T-cell (primary cell): ENCODE data around the gene TMEM196. TPM values are rescaled to one million over a fixed set of nuclear protein-coding genes. Genes with fewer than 3 reads are reported as not detected.

Experiments used
- ATAC-seq, 4 experiments: fragments of 200-7000 bp in 3 of 4; fragments of 150-1000 bp in 1 of 4; cut with Tn5 transposase; replicated peaks in 1 of 4; 1 replicate in 3 of 4; 2 replicates in 1 of 4; pipeline ENCODE4 v1.10.0; 2021; ENCODE audit warnings: moderate library complexity in 3 of 4, mild to moderate bottlenecking in 2 of 4, moderate number of reproducible peaks in 1 of 4
- CTCF ChIA-PET, 2 donors: fragments of 300-600 bp; sonication (Branson Sonifier 250); formaldehyde crosslinking; loops; one replicate each; lab custom pipeline; 2022; ENCODE audit warnings: antibody characterized with exemption in 2 of 2; lab: Charles Lee
- POLR2A ChIA-PET, 2 donors: fragments of 300-600 bp; sonication (Branson Sonifier 250); formaldehyde crosslinking; loops; one replicate each; lab custom pipeline; 2022; ENCODE audit warnings: antibody characterized with exemption in 2 of 2; lab: Charles Lee
- DNase-seq, 35 experiments: peaks; one replicate each; pipeline versions ENCODE4 v3.0.0 to v3.0.0-alpha.2; 2013 to 2023
- H3K27ac ChIP-seq: one replicate; pipeline ENCODE4 v1.5.1; 2013; ENCODE audit warnings: low read length
- H3K27me3 ChIP-seq, 2 experiments: replicated peaks in 1 of 2; 1 replicate in 1 of 2; 2 replicates in 1 of 2; pipeline versions ENCODE4 v1.6.1 to v1.7.0; 2013; ENCODE audit warnings: low read length in 1 of 2, mixed read lengths in 1 of 2; ENCODE audit not compliant: control insufficient read depth in 2 of 2, insufficient read depth in 2 of 2; ENCODE audit errors: extremely low read depth in 1 of 2
- H3K36me3 ChIP-seq, 2 donors: 1 replicate in 1 of 2; 2 replicates in 1 of 2; pipeline versions ENCODE4 v1.6.1 to v1.7.0; 2013; ENCODE audit warnings: low read length in 1 of 2; ENCODE audit not compliant: control insufficient read depth in 2 of 2, insufficient read depth in 1 of 2; ENCODE audit errors: extremely low read depth in 1 of 2
- H3K4me1 ChIP-seq, 2 experiments: 1 replicate in 1 of 2; 2 replicates in 1 of 2; pipeline versions ENCODE4 v1.6.1 to v1.7.0; 2013; ENCODE audit warnings: low read length in 2 of 2, mixed read lengths in 1 of 2; ENCODE audit not compliant: insufficient read depth in 2 of 2, control insufficient read depth in 1 of 2; ENCODE audit errors: extremely low read depth in 1 of 2
- H3K4me3 ChIP-seq, 2 donors: 1 replicate in 1 of 2; 2 replicates in 1 of 2; pipeline versions ENCODE4 v1.5.1 to v1.7.0; 2013; ENCODE audit warnings: mild to moderate bottlenecking in 2 of 2, low read length in 1 of 2, moderate library complexity in 1 of 2; ENCODE audit not compliant: control insufficient read depth in 1 of 2; ENCODE audit errors: extremely low read depth in 1 of 2
- H3K9me3 ChIP-seq: 2 replicates; pipeline ENCODE4 v1.7.0; 2013
- H3K27ac Mint-ChIP-seq, 2 donors: one replicate each; pipeline ENCODE4 v1.8.0; 2020 to 2021; ENCODE audit warnings: mild to moderate bottlenecking in 2 of 2, mixed read lengths in 2 of 2
- H3K27me3 Mint-ChIP-seq, 2 donors: one replicate each; pipeline ENCODE4 v1.8.0; 2021 to 2022; ENCODE audit warnings: mixed read lengths in 2 of 2
- H3K36me3 Mint-ChIP-seq: one replicate; pipeline ENCODE4 v1.8.0; 2021; ENCODE audit warnings: mixed read lengths
- H3K4me1 Mint-ChIP-seq, 3 donors: one replicate each; pipeline ENCODE4 v1.8.0; 2020 to 2022; ENCODE audit warnings: mixed read lengths in 3 of 3, mild to moderate bottlenecking in 1 of 3
- H3K4me3 Mint-ChIP-seq, 3 donors: one replicate each; pipeline ENCODE4 v1.8.0; 2020 to 2022; ENCODE audit warnings: mild to moderate bottlenecking in 3 of 3, mixed read lengths in 3 of 3, moderate library complexity in 3 of 3
- H3K9me3 Mint-ChIP-seq, 3 donors: one replicate each; pipeline ENCODE4 v1.8.0; 2020 to 2022; ENCODE audit warnings: mixed read lengths in 3 of 3
- WGBS: methylation state at CpG from one replicate; pipeline ENCODE4 v1.1.5; 2013; ENCODE audit warnings: missing lambda C conversion rate; ENCODE audit not compliant: insufficient coverage; 5-methylcytosine and 5-hydroxymethylcytosine counted together
- total RNA-seq, 35 experiments: library from RNA in 6 of 35; stranded (reverse) in 6 of 35; fragments of 120-200 nt in 1 of 35; gene quantifications; one replicate each; pipeline versions ENCODE4 v1.2.1 to v1.2.4 and lab custom pipeline; 2013 to 2026

The TMEM196 gene
- total RNA-seq, 5 donors from 2014 or later (not counting 1 experiment from before 2014, with no cell fraction given): not detected

- Histone ChIP-seq H3K4me3 (no peak overlapping the region), H3K9me3 (no peaks in the 10 kb centered on the region), H3K27me3 (no peaks in the 10 kb centered on the region), H3K4me1 (no peaks in the 10 kb centered on the region), H3K27ac (no peak overlapping the region), H3K36me3 (no peaks in the 10 kb centered on the region)
- Mint-ChIP-seq H3K9me3 (no peaks in the 10 kb centered on the region), H3K4me3 (no peak overlapping the region), H3K4me1 (no peaks in the 10 kb centered on the region), H3K36me3 (no peaks in the 10 kb centered on the region), H3K27ac (no peak overlapping the region), H3K27me3 (peaks cover 0 to 11% of the 10 kb centered on the region in 2 donors)
- DNase-seq (no peak), ATAC-seq (no peak)
- 60% methylated on average over 1 of the region's 3 CpGs for WGBS
- ChIA-PET CTCF (interaction anchor here (0.6 to 1.8 kb wide), 5 partner anchors 39 to 1611 kb away, joined by 3 to 7 read pairs (median 4); no protein-coding TSS in a partner anchor), POLR2A (interaction anchor here in 1 of 2 donors (0.6 kb wide), 1 partner anchor 91 kb away, joined by 3 read pairs; no protein-coding TSS in a partner anchor)
Measured at GRCh38 chr7:19752020-19752419, 21.4 kb downstream of the TMEM196 start.

- H3K9me3 Mint-ChIP-seq: no peaks in the 10 kb centered on the region
- POLR2A ChIA-PET: no interaction called here
- ATAC-seq: no peak
Measured at GRCh38 chr7:19749658-19750057, 23.8 kb downstream of the TMEM196 start.

GRCh38 chr7:19747740-19748339 is 25.6 kb downstream of the TMEM196 start:
- no peak for ATAC-seq

More at GRCh38 chr7:19749658-19750057, 23.8 kb downstream of the TMEM196 start:
- no peak for DNase-seq
- no peak overlapping the region for H3K27ac Mint-ChIP-seq
- Histone ChIP-seq H3K9me3 (no peaks in the 10 kb centered on the region), H3K4me3 (no peak overlapping the region), H3K4me1 (no peaks in the 10 kb centered on the region), H3K27me3 (no peaks in the 10 kb centered on the region), H3K36me3 (no peaks in the 10 kb centered on the region), H3K27ac (no peak overlapping the region)
- H3K36me3 Mint-ChIP-seq: no peaks in the 10 kb centered on the region
- WGBS: 60% methylated on average over 1 of the region's 4 CpGs
- H3K27me3 Mint-ChIP-seq: peaks cover 4 to 10% of the 10 kb centered on the region in 2 donors
- no peaks in the 10 kb centered on the region for H3K4me1 Mint-ChIP-seq
- H3K4me3 Mint-ChIP-seq: no peak overlapping the region
- CTCF ChIA-PET: no interaction called here

GRCh38 chr7:19744075-19744474 is 29.3 kb downstream of the TMEM196 start:
- Histone ChIP-seq H3K9me3 (no peaks in the 10 kb centered on the region), H3K27ac (no peak overlapping the region), H3K4me3 (no peak overlapping the region), H3K4me1 (no peaks in the 10 kb centered on the region), H3K36me3 (no peaks in the 10 kb centered on the region), H3K27me3 (no peaks in the 10 kb centered on the region)
- ChIA-PET CTCF (interaction anchor here (1.1 to 2.0 kb wide), 3 partner anchors 12 to 854 kb away, joined by 3 to 5 read pairs (median 5); no protein-coding TSS in a partner anchor), POLR2A (no interaction called here)
- Mint-ChIP-seq H3K36me3 (no peaks in the 10 kb centered on the region), H3K27me3 (peaks cover 4 to 10% of the 10 kb centered on the region in 2 donors), H3K4me1 (no peaks in the 10 kb centered on the region), H3K27ac (no peak overlapping the region), H3K9me3 (no peaks in the 10 kb centered on the region), H3K4me3 (no peak overlapping the region)
- no CpG with 5 or more reads among the region's 1 CpG for WGBS
- ATAC-seq (no peak), DNase-seq (no peak)

More at GRCh38 chr7:19747740-19748339, 25.6 kb downstream of the TMEM196 start:
- WGBS: no CpG with 5 or more reads among the region's 4 CpGs
- CTCF ChIA-PET: interaction anchor here (0.6 to 2.0 kb wide), 17 partner anchors 8 to 1383 kb away, joined by 3 to 22 read pairs (median 5); no protein-coding TSS in a partner anchor
- no peaks in the 10 kb centered on the region for H3K9me3 ChIP-seq
- no peaks in the 10 kb centered on the region for H3K36me3 ChIP-seq
- no peaks in the 10 kb centered on the region for H3K36me3 Mint-ChIP-seq
- DNase-seq: peak in 1 of 35 experiments; percentile 19
- peaks cover 4 to 10% of the 10 kb centered on the region in 2 donors for H3K27me3 Mint-ChIP-seq
- no peaks in the 10 kb centered on the region for H3K4me1 ChIP-seq
- no peak overlapping the region for H3K4me3 Mint-ChIP-seq
- POLR2A ChIA-PET: interaction anchor here in 1 of 2 donors (0.6 kb wide), 1 partner anchor 68 kb away, joined by 3 read pairs; no protein-coding TSS in a partner anchor
- H3K4me1 Mint-ChIP-seq: no peaks in the 10 kb centered on the region
- H3K9me3 Mint-ChIP-seq: no peaks in the 10 kb centered on the region
- no peak overlapping the region for H3K27ac ChIP-seq
- no peaks in the 10 kb centered on the region for H3K27me3 ChIP-seq
- H3K27ac Mint-ChIP-seq: no peak overlapping the region
- no peak overlapping the region for H3K4me3 ChIP-seq

- H3K27me3 ChIP-seq: no peaks in the 10 kb centered on the region
- H3K36me3 Mint-ChIP-seq: no peaks in the 10 kb centered on the region
- no peak overlapping the region for H3K4me3 ChIP-seq
- H3K27ac Mint-ChIP-seq: no peak overlapping the region
- H3K27ac ChIP-seq: no peak overlapping the region
- 92% methylated on average over 2 of the region's 3 CpGs for WGBS
- POLR2A ChIA-PET: no interaction called here
- H3K4me1 ChIP-seq: no peaks in the 10 kb centered on the region
- no peaks in the 10 kb centered on the region for H3K9me3 ChIP-seq
- DNase-seq (no peak), ATAC-seq (no peak)
- H3K4me3 Mint-ChIP-seq: no peak overlapping the region
- peaks cover 15 to 25% of the 10 kb centered on the region in 2 donors for H3K27me3 Mint-ChIP-seq
- CTCF ChIA-PET: no interaction called here
- no peaks in the 10 kb centered on the region for H3K36me3 ChIP-seq
- no peaks in the 10 kb centered on the region for H3K4me1 Mint-ChIP-seq
- no peaks in the 10 kb centered on the region for H3K9me3 Mint-ChIP-seq
Measured at GRCh38 chr7:19728716-19729115, 44.7 kb downstream of the TMEM196 start.

GRCh38 chr7:19725770-19726169 is 47.6 kb downstream of the TMEM196 start:
- DNase-seq (no peak), ATAC-seq (no peak)
- H3K9me3 ChIP-seq: no peaks in the 10 kb centered on the region
- no peak overlapping the region for H3K27ac Mint-ChIP-seq
- H3K36me3 Mint-ChIP-seq: no peaks in the 10 kb centered on the region
- H3K4me3 Mint-ChIP-seq: no peak overlapping the region
- no peaks in the 10 kb centered on the region for H3K36me3 ChIP-seq
- H3K9me3 Mint-ChIP-seq: no peaks in the 10 kb centered on the region
- H3K4me3 ChIP-seq: no peak overlapping the region
- no peaks in the 10 kb centered on the region for H3K4me1 ChIP-seq
- POLR2A ChIA-PET: interaction anchor here in 1 of 2 donors (0.6 kb wide), 1 partner anchor 10 kb away, joined by 3 read pairs; no protein-coding TSS in a partner anchor
- no peak overlapping the region for H3K27ac ChIP-seq
- CTCF ChIA-PET: interaction anchor here in 1 of 2 donors (2.2 to 2.4 kb wide), 2 partner anchors 12 to 17 kb away, joined by 8 to 11 read pairs; partner anchors contain the start of gene POLR1F
- no peaks in the 10 kb centered on the region for H3K4me1 Mint-ChIP-seq
- no peaks in the 10 kb centered on the region for H3K27me3 ChIP-seq
- WGBS: 100% methylated on average over 1 of the region's 5 CpGs
- peaks cover 13 to 30% of the 10 kb centered on the region in 2 donors for H3K27me3 Mint-ChIP-seq
